Trophoblast cell (in vitro differentiated cells and primary cell): ENCODE measurements around the gene ERI3.

Experiments used
- DNase-seq, 2 donors: peaks; one replicate each; pipeline ENCODE4 v3.0.0-alpha.2; 2016
- H2AFZ ChIP-seq: 2 replicates; pipeline ENCODE4 v1.6.1; 2013; ENCODE audit warnings: low read length, moderate library complexity, mild to moderate bottlenecking; ENCODE audit not compliant: insufficient read depth, poor library complexity
- H2AK5ac ChIP-seq: 2 replicates; pipeline ENCODE4 v1.6.1; 2013; ENCODE audit warnings: mild to moderate bottlenecking, low read length
- H2BK120ac ChIP-seq: 2 replicates; pipeline ENCODE4 v1.6.1; 2013; ENCODE audit warnings: low read length, mild to moderate bottlenecking, moderate library complexity; ENCODE audit not compliant: insufficient read depth, poor library complexity
- H2BK12ac ChIP-seq: 2 replicates; pipeline ENCODE4 v1.6.1; 2013; ENCODE audit warnings: mild to moderate bottlenecking, low read length, moderate library complexity
- H2BK5ac ChIP-seq: 2 replicates; pipeline ENCODE4 v1.6.1; 2013; ENCODE audit warnings: low read length, low read depth, moderate library complexity, mild to moderate bottlenecking; ENCODE audit not compliant: poor library complexity
- H3K14ac ChIP-seq: 2 replicates; pipeline ENCODE4 v1.6.1; 2013; ENCODE audit warnings: mild to moderate bottlenecking, low read length
- H3K18ac ChIP-seq: 2 replicates; pipeline ENCODE4 v1.6.1; 2013; ENCODE audit warnings: mild to moderate bottlenecking, low read length
- H3K23ac ChIP-seq: 2 replicates; pipeline ENCODE4 v1.6.1; 2013; ENCODE audit warnings: low read length
- H3K27ac ChIP-seq: 2 replicates; pipeline ENCODE4 v1.5.1; 2013; ENCODE audit warnings: low read depth, mild to moderate bottlenecking, inconsistent platforms, low read length, moderate library complexity
- H3K27me3 ChIP-seq: 2 replicates; pipeline ENCODE4 v1.6.1; 2013; ENCODE audit warnings: inconsistent platforms, mild to moderate bottlenecking, low read length, moderate library complexity; ENCODE audit not compliant: insufficient read depth
- H3K36me3 ChIP-seq, 2 experiments: 1 replicate in 1 of 2; 2 replicates in 1 of 2; pipeline ENCODE4 v1.6.1; 2013; ENCODE audit warnings: low read length in 2 of 2, mild to moderate bottlenecking in 2 of 2, moderate library complexity in 1 of 2; ENCODE audit not compliant: insufficient read depth in 2 of 2, control insufficient read depth in 1 of 2
- H3K4ac ChIP-seq: 2 replicates; pipeline ENCODE4 v1.6.1; 2013; ENCODE audit warnings: low read depth, mild to moderate bottlenecking, low read length, moderate library complexity
- H3K4me1 ChIP-seq, 2 experiments: 1 replicate in 1 of 2; 2 replicates in 1 of 2; pipeline ENCODE4 v1.6.1; 2013; ENCODE audit warnings: low read length in 2 of 2, mild to moderate bottlenecking in 2 of 2, moderate library complexity in 1 of 2; ENCODE audit not compliant: insufficient read depth in 2 of 2, control insufficient read depth in 1 of 2
- H3K4me2 ChIP-seq: 2 replicates; pipeline ENCODE4 v1.6.1; 2013; ENCODE audit warnings: inconsistent platforms, mild to moderate bottlenecking, low read length, moderate library complexity
- H3K4me3 ChIP-seq: 2 replicates; pipeline ENCODE4 v1.5.1; 2013; ENCODE audit warnings: mild to moderate bottlenecking, low read depth, low read length, inconsistent platforms
- H3K79me1 ChIP-seq: one replicate; pipeline ENCODE4 v1.6.1; 2013; ENCODE audit warnings: low read length
- H3K79me2 ChIP-seq: 2 replicates; pipeline ENCODE4 v1.6.1; 2013; ENCODE audit warnings: low read length, mild to moderate bottlenecking; ENCODE audit not compliant: control insufficient read depth, insufficient read depth, poor library complexity
- H3K9ac ChIP-seq: 2 replicates; pipeline ENCODE4 v1.6.1; 2013; ENCODE audit warnings: mild to moderate bottlenecking, low read length
- H3K9me3 ChIP-seq: 2 replicates; pipeline ENCODE4 v1.6.1; 2013; ENCODE audit warnings: low read depth, mild to moderate bottlenecking, control low read depth, inconsistent platforms, low read length; ENCODE audit not compliant: insufficient read depth
- H4K12ac ChIP-seq: 2 replicates; pipeline ENCODE4 v1.6.1; 2013; ENCODE audit warnings: low read depth, mild to moderate bottlenecking, low read length, moderate library complexity
- H4K8ac ChIP-seq: 2 replicates; pipeline ENCODE4 v1.6.1; 2013; ENCODE audit warnings: low read depth, mild to moderate bottlenecking, low read length, moderate library complexity
- H4K91ac ChIP-seq: one replicate; pipeline ENCODE4 v1.6.1; 2013; ENCODE audit warnings: low read depth, mild to moderate bottlenecking, low read length, moderate library complexity
- WGBS: extraction: QIAGEN DNeasy Blood & Tissue Kit; methylation state at CpG from one replicate; pipeline ENCODE4 v1.1.7; 2013; ENCODE audit warnings: missing lambda C conversion rate; ENCODE audit not compliant: insufficient read length, insufficient coverage; ENCODE audit errors: extremely low coverage; 5-methylcytosine and 5-hydroxymethylcytosine counted together

The ERI3 gene

GRCh38 chr1:44271646-44272045, 83.4 kb downstream of the ERI3 start:
- no peaks in the 10 kb centered on the region for H3K79me1 ChIP-seq
- no peak overlapping the region for H4K8ac ChIP-seq

GRCh38 chr1:44270686-44271628, 84.1 kb downstream of the ERI3 start:
- Histone ChIP-seq H3K9me3 (no peaks in the 10 kb centered on the region), H3K9ac (no peak overlapping the region), H3K79me1 (no peaks in the 10 kb centered on the region), H3K14ac (no peak overlapping the region), H4K91ac (no peak overlapping the region), H3K36me3 (no peaks in the 10 kb centered on the region), H2AFZ (no peak overlapping the region), H3K27ac (no peak overlapping the region), H3K27me3 (no peaks in the 10 kb centered on the region), H3K4me1 (peaks cover 0 to 3% of the 10 kb centered on the region in 2 experiments), H3K4me2 (no peak overlapping the region), H2BK12ac (no peak overlapping the region), H4K8ac (no peak overlapping the region), H3K4me3 (no peak overlapping the region), H3K4ac (no peak overlapping the region), H3K79me2 (no peaks in the 10 kb centered on the region), H3K18ac (no peak overlapping the region), H4K12ac (no peak overlapping the region), H3K23ac (no peak overlapping the region), H2BK5ac (no peak overlapping the region), H2AK5ac (no peak overlapping the region), H2BK120ac (no peak overlapping the region)
- WGBS: no CpG with 5 or more reads among the region's 6 CpGs
- DNase-seq: no peak

More at GRCh38 chr1:44271646-44272045, 83.4 kb downstream of the ERI3 start:
- no peak overlapping the region for H3K4ac ChIP-seq
- H4K12ac ChIP-seq: no peak overlapping the region
- no peak for DNase-seq
- no peak overlapping the region for H2AFZ ChIP-seq
- H2BK12ac ChIP-seq: no peak overlapping the region
- H2AK5ac ChIP-seq: no peak overlapping the region
- no peak overlapping the region for H3K9ac ChIP-seq
- no peak overlapping the region for H2BK120ac ChIP-seq
- no peak overlapping the region for H3K23ac ChIP-seq
- no peaks in the 10 kb centered on the region for H3K27me3 ChIP-seq
- H2BK5ac ChIP-seq: no peak overlapping the region
- no peak overlapping the region for H3K4me2 ChIP-seq
- WGBS: no CpG with 5 or more reads among the region's 3 CpGs
- H4K91ac ChIP-seq: no peak overlapping the region
- no peaks in the 10 kb centered on the region for H3K9me3 ChIP-seq
- H3K4me1 ChIP-seq: peaks cover 0 to 4% of the 10 kb centered on the region in 2 experiments
- H3K79me2 ChIP-seq: no peaks in the 10 kb centered on the region
- H3K4me3 ChIP-seq: no peak overlapping the region
- H3K27ac ChIP-seq: no peak overlapping the region
- H3K14ac ChIP-seq: no peak overlapping the region
- no peaks in the 10 kb centered on the region for H3K36me3 ChIP-seq
- no peak overlapping the region for H3K18ac ChIP-seq

GRCh38 chr1:44268054-44268453, 87.0 kb downstream of the ERI3 start:
- no peak overlapping the region for H2AK5ac ChIP-seq
- H3K4ac ChIP-seq: no peak overlapping the region
- H2AFZ ChIP-seq: no peak overlapping the region
- no peak overlapping the region for H3K27ac ChIP-seq
- H4K91ac ChIP-seq: no peak overlapping the region
- no peak overlapping the region for H2BK120ac ChIP-seq
- no peak overlapping the region for H3K23ac ChIP-seq
- H4K8ac ChIP-seq: no peak overlapping the region
- no peaks in the 10 kb centered on the region for H3K9me3 ChIP-seq
- no peak overlapping the region for H3K4me2 ChIP-seq
- no peak overlapping the region for H4K12ac ChIP-seq
- peaks cover 0 to 2% of the 10 kb centered on the region in 2 experiments for H3K36me3 ChIP-seq
- H3K9ac ChIP-seq: no peak overlapping the region
- H3K4me3 ChIP-seq: no peak overlapping the region
- H3K27me3 ChIP-seq: no peaks in the 10 kb centered on the region
- no peak for DNase-seq
- no peaks in the 10 kb centered on the region for H3K79me2 ChIP-seq
- no peak overlapping the region for H2BK5ac ChIP-seq
- no peak overlapping the region for H3K18ac ChIP-seq
- no peak overlapping the region for H2BK12ac ChIP-seq
- H3K79me1 ChIP-seq: no peaks in the 10 kb centered on the region
- H3K4me1 ChIP-seq: no peaks in the 10 kb centered on the region
- no CpG with 5 or more reads among the region's 1 CpG for WGBS
- no peak overlapping the region for H3K14ac ChIP-seq

- Histone ChIP-seq H3K9me3 (no peaks in the 10 kb centered on the region), H4K91ac (no peak overlapping the region), H2BK5ac (no peak overlapping the region), H3K14ac (no peak overlapping the region), H3K79me1 (no peaks in the 10 kb centered on the region), H3K27me3 (no peaks in the 10 kb centered on the region), H3K79me2 (no peaks in the 10 kb centered on the region), H3K23ac (no peak overlapping the region), H3K9ac (no peak overlapping the region), H3K4me1 (no peaks in the 10 kb centered on the region), H3K36me3 (peaks cover 0 to 2% of the 10 kb centered on the region in 2 experiments), H2BK12ac (no peak overlapping the region), H2BK120ac (no peak overlapping the region), H2AK5ac (no peak overlapping the region), H4K8ac (no peak overlapping the region), H3K18ac (no peak overlapping the region), H3K4me3 (no peak overlapping the region), H3K27ac (no peak overlapping the region), H3K4ac (no peak overlapping the region), H2AFZ (no peak overlapping the region), H4K12ac (no peak overlapping the region), H3K4me2 (no peak overlapping the region)
- WGBS: no CpG with 5 or more reads among the region's 5 CpGs
- no peak for DNase-seq
Observed at GRCh38 chr1:44267438-44267837, 87.6 kb downstream of the ERI3 start.
